Effector memory CD8-positive, alpha-beta T cell (primary cell): Measurements from ENCODE around the gene GRID2.

ENCODE experiments used
- ATAC-seq: fragments of 150-1000 bp; cut with Tn5 transposase; replicated peaks from 2 replicates; pipeline ENCODE4 v1.10.0; 2021; ENCODE audit warnings: mild to moderate bottlenecking, moderate library complexity
- DNase-seq, 3 experiments: peaks; one replicate each; pipeline ENCODE4 v3.0.0; 2021
- H3K27ac Mint-ChIP-seq, 2 donors: one replicate each; pipeline ENCODE4 v1.8.0; 2022; ENCODE audit warnings: mild to moderate bottlenecking in 2 of 2, mixed read lengths in 2 of 2, moderate library complexity in 2 of 2
- H3K27me3 Mint-ChIP-seq, 2 donors: one replicate each; pipeline ENCODE4 v1.8.0; 2022; ENCODE audit warnings: mixed read lengths in 2 of 2
- H3K36me3 Mint-ChIP-seq: one replicate; pipeline ENCODE4 v1.8.0; 2022; ENCODE audit warnings: mild to moderate bottlenecking, moderate library complexity, mixed read lengths; ENCODE audit not compliant: insufficient read depth
- H3K4me1 Mint-ChIP-seq, 2 donors: one replicate each; pipeline ENCODE4 v1.8.0; 2022; ENCODE audit warnings: low read depth in 2 of 2, mixed read lengths in 2 of 2
- H3K4me3 Mint-ChIP-seq, 2 donors: one replicate each; pipeline ENCODE4 v1.8.0; 2022; ENCODE audit warnings: mild to moderate bottlenecking in 2 of 2, mixed read lengths in 2 of 2, moderate library complexity in 2 of 2
- H3K9me3 Mint-ChIP-seq, 2 donors: one replicate each; pipeline ENCODE4 v1.8.0; 2022; ENCODE audit warnings: mixed read lengths in 2 of 2

The GRID2 gene

GRCh38 chr4:92528541-92528940 lies 224.8 kb downstream of the GRID2 start:
- H3K27me3 Mint-ChIP-seq = no peaks in the 10 kb centered on the region
- H3K4me3 Mint-ChIP-seq = no peak overlapping the region
- DNase-seq (no peak), ATAC-seq (no peak)
- H3K4me1 Mint-ChIP-seq = no peaks in the 10 kb centered on the region
- H3K27ac Mint-ChIP-seq = no peak overlapping the region
- H3K36me3 Mint-ChIP-seq = no peaks in the 10 kb centered on the region
- peaks cover 9 to 18% of the 10 kb centered on the region in 2 donors for H3K9me3 Mint-ChIP-seq

DNA sequence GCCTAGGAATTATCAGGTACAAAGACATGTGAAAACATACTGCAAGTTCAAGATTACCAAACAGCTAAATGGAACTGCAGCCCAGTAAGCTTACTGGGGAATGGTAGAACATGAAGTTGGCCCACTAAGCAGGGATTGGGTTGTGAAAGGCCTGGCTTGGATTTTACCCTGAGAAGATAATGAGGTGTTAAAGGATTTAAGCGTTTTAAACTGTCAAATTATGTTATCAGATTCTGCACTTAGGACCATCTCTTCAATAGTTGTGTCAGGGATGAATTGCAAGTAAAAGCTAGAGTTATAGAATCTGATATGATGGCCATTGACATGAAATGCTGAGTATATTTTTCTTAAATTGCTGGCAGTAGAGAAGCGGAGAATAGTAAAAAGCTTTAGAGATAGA lies 225.7 kb downstream of the GRID2 start:
- H3K36me3 Mint-ChIP-seq = no peaks in the 10 kb centered on the region
- peaks cover 9 to 18% of the 10 kb centered on the region in 2 donors for H3K9me3 Mint-ChIP-seq
- H3K4me1 Mint-ChIP-seq = no peaks in the 10 kb centered on the region
- no peak for ATAC-seq
- no peak overlapping the region for H3K27ac Mint-ChIP-seq
- H3K27me3 Mint-ChIP-seq = no peaks in the 10 kb centered on the region
- no peak for DNase-seq
- H3K4me3 Mint-ChIP-seq = no peak overlapping the region

GRCh38 chr4:92535599-92535998 lies 231.8 kb downstream of the GRID2 start:
- no peak overlapping the region for H3K4me3 Mint-ChIP-seq
- no peak for ATAC-seq
- H3K27ac Mint-ChIP-seq = no peak overlapping the region
- peaks cover 5 to 7% of the 10 kb centered on the region in 2 donors for H3K9me3 Mint-ChIP-seq
- H3K4me1 Mint-ChIP-seq = no peaks in the 10 kb centered on the region
- no peak for DNase-seq
- no peaks in the 10 kb centered on the region for H3K27me3 Mint-ChIP-seq
- H3K36me3 Mint-ChIP-seq = no peaks in the 10 kb centered on the region

DNA sequence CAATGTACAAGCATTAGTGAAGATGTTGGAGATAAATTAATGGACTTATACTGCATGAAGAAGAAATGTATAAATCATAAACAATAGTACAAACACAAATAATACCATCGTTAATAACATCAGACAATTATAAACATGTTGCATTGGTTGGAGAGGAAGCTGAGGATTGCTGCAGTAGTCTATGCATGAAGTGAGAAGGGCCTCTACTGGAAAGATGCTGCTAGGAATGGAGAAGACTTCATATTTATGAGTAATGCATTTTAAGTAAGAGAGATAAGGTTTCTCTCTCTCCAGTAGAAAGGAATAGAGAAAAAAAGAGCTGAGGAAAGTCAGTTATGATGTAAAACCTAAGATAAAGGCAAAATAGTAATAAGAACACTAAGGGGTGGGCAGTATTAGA lies 247.8 kb downstream of the GRID2 start:
- Mint-ChIP-seq H3K36me3 (no peaks in the 10 kb centered on the region), H3K27ac (no peak overlapping the region), H3K4me1 (no peaks in the 10 kb centered on the region), H3K27me3 (no peaks in the 10 kb centered on the region), H3K9me3 (peaks cover 6 to 18% of the 10 kb centered on the region in 2 donors), H3K4me3 (no peak overlapping the region)
- ATAC-seq = no peak
- no peak for DNase-seq

GRCh38 chr4:92566269-92566668 lies 262.5 kb downstream of the GRID2 start:
- H3K4me1 Mint-ChIP-seq = no peaks in the 10 kb centered on the region
- H3K27ac Mint-ChIP-seq = no peak overlapping the region
- DNase-seq = no peak
- no peak overlapping the region for H3K4me3 Mint-ChIP-seq
- no peaks in the 10 kb centered on the region for H3K36me3 Mint-ChIP-seq
- H3K9me3 Mint-ChIP-seq = peaks cover 11 to 26% of the 10 kb centered on the region in 2 donors
- H3K27me3 Mint-ChIP-seq = no peaks in the 10 kb centered on the region
- ATAC-seq = no peak

- Mint-ChIP-seq H3K4me1 (no peaks in the 10 kb centered on the region), H3K27ac (no peak overlapping the region), H3K4me3 (no peak overlapping the region), H3K27me3 (no peaks in the 10 kb centered on the region), H3K9me3 (peaks cover 8% of the 10 kb centered on the region in 2 donors), H3K36me3 (no peaks in the 10 kb centered on the region)
- no peak for DNase-seq
- no peak for ATAC-seq
Observed at GRCh38 chr4:92580816-92581215, 277.1 kb downstream of the GRID2 start.

- Mint-ChIP-seq H3K4me3 (no peak overlapping the region), H3K27ac (no peak overlapping the region), H3K9me3 (peaks cover 0 to 13% of the 10 kb centered on the region in 2 donors), H3K36me3 (no peaks in the 10 kb centered on the region), H3K4me1 (no peaks in the 10 kb centered on the region), H3K27me3 (no peaks in the 10 kb centered on the region)
- no peak for ATAC-seq
- DNase-seq = no peak
Observed at GRCh38 chr4:92599044-92599443, 295.3 kb downstream of the GRID2 start.

DNA sequence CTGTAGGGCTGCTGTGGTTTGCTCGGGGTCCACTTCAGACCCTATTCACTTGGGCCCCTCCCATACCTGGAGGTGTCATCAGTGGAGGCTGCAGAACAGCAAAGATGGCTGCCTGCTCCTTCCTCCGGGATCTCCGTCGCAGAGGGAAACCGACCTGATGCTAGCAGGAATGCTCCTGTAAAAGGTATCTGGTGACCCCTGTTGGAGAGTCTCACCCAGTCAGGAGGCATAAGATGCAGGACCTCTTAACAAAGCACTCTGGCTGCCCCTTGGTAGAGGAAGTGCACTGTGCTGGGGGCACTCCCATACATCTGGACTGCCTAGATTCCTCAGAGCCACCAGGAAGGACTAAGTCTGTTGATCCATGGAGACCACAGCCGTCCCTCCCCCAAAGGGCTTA lies 296.9 kb downstream of the GRID2 start:
- Mint-ChIP-seq H3K9me3 (peaks cover 0 to 15% of the 10 kb centered on the region in 2 donors), H3K27ac (no peak overlapping the region), H3K27me3 (no peaks in the 10 kb centered on the region), H3K4me3 (no peak overlapping the region), H3K4me1 (no peaks in the 10 kb centered on the region), H3K36me3 (no peaks in the 10 kb centered on the region)
- no peak for ATAC-seq
- DNase-seq = no peak

- ATAC-seq (no peak), DNase-seq (no peak)
- Mint-ChIP-seq H3K27ac (no peak overlapping the region), H3K4me1 (no peaks in the 10 kb centered on the region), H3K27me3 (no peaks in the 10 kb centered on the region), H3K36me3 (no peaks in the 10 kb centered on the region), H3K9me3 (peaks cover 7 to 19% of the 10 kb centered on the region in 2 donors), H3K4me3 (no peak overlapping the region)
Observed at GRCh38 chr4:92606227-92606626, 302.5 kb downstream of the GRID2 start.

DNA sequence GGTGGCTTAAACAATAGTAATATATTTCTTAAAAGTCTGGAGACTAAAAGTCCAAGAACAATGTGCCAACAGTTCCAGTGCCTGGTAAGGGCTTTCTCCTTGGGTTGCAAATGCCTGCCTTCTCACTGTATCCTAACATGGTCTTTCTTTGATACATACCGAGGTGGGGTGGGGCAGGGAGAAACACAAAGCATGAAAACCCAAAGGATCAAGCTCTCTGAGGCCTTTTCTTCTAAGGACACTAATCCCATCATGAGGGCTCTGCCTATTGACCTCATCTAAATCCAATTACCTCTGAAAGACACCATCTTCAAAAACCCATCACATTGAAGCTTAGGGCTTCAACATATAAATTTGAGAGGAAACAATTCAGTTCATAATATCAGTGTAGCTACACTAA lies 311.3 kb downstream of the GRID2 start:
- no peaks in the 10 kb centered on the region for H3K27me3 Mint-ChIP-seq
- H3K36me3 Mint-ChIP-seq = no peaks in the 10 kb centered on the region
- H3K4me1 Mint-ChIP-seq = no peaks in the 10 kb centered on the region
- H3K4me3 Mint-ChIP-seq = no peak overlapping the region
- DNase-seq (no peak), ATAC-seq (no peak)
- H3K27ac Mint-ChIP-seq = no peak overlapping the region
- peaks cover 13 to 15% of the 10 kb centered on the region in 2 donors for H3K9me3 Mint-ChIP-seq

DNA sequence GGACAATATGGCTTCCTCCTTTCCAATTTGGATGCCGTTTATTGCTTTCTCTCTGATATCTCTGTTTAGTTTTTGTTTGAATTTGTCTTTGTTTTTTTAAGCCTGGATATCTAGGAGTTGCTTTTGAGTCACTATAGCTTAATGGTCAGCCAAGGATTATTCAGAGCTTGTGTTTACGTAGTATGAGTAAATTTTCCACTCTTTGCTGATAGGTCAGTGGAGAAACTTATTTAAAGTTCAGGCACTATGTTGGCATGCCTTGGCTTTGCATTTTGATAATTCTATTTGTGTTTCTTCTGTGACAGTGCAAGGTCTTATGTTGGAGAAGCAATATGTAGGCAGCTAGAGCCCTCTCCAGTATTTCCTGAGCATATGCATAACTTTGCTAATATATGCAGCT lies 315.2 kb downstream of the GRID2 start:
- Mint-ChIP-seq H3K27me3 (no peaks in the 10 kb centered on the region), H3K4me1 (no peaks in the 10 kb centered on the region), H3K9me3 (peaks cover 11 to 23% of the 10 kb centered on the region in 2 donors), H3K27ac (no peak overlapping the region), H3K36me3 (no peaks in the 10 kb centered on the region), H3K4me3 (no peak overlapping the region)
- DNase-seq = no peak
- ATAC-seq = no peak

DNA sequence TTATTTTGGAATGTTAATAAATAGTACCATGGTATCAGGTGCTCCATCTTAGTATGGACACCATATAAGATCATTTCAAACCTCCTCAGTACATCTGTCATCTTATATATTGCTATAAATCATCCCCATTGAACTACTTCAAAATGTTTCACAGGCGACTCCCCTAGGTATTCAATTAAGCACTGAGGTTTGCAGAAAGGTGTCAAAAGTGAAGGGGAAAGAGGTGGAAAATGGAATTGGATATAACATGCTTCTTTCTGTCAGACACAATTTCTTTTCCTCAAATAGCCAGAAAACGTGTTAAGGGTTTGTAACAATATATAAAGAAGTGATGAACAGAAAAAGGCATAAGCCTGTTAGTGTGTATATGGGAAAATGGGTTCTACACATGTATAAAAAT lies 325.5 kb downstream of the GRID2 start:
- no peaks in the 10 kb centered on the region for H3K36me3 Mint-ChIP-seq
- no peaks in the 10 kb centered on the region for H3K4me1 Mint-ChIP-seq
- DNase-seq = no peak
- no peak for ATAC-seq
- no peak overlapping the region for H3K4me3 Mint-ChIP-seq
- H3K9me3 Mint-ChIP-seq = peaks cover 10 to 16% of the 10 kb centered on the region in 2 donors
- no peak overlapping the region for H3K27ac Mint-ChIP-seq
- H3K27me3 Mint-ChIP-seq = no peaks in the 10 kb centered on the region

- Mint-ChIP-seq H3K4me1 (no peaks in the 10 kb centered on the region), H3K4me3 (no peak overlapping the region), H3K9me3 (peaks cover 6 to 8% of the 10 kb centered on the region in 2 donors), H3K27me3 (no peaks in the 10 kb centered on the region), H3K27ac (no peak overlapping the region), H3K36me3 (no peaks in the 10 kb centered on the region)
- DNase-seq (no peak), ATAC-seq (no peak)
Observed at GRCh38 chr4:92634882-92635281, 331.1 kb downstream of the GRID2 start.

DNA sequence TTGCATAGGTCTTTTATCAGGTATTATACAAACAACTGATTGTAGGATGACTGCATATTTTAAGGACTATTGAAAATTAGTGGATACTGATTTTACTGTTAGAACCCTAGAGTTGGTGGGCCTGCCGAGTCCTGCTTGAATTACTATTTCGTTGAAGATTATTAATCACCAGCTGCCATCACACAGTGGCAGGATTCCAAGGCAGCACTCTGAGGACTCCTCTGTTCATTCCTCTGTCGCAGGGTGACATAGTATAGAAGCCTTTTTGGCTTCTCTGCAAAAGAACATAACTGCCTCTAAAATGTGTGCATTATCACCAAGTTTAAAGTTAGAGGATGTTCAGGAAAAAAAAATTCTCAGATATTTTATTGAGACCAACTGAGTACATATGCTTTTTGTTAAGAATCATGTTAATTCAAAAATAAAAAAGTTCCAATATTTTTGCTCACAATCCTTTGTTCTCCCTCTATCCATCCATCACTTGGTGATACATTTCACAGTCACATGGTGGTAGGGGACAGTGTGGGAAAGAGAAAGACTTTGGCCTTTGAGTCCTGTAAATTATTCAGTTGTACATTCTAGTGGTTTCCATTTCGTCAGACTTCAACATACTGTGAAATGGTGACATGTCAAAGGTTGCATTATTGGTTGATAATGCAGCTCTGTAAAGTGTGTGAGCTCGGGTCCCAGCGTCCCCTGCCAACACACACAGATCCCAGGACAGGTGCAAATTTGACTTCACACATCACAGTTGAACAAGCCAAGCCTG lies 332.5 kb downstream of the GRID2 start:
- ATAC-seq (no peak), DNase-seq (no peak)
- H3K9me3 Mint-ChIP-seq = peaks cover 0 to 3% of the 10 kb centered on the region in 2 donors
- H3K4me3 Mint-ChIP-seq = no peak overlapping the region
- no peaks in the 10 kb centered on the region for H3K4me1 Mint-ChIP-seq
- H3K36me3 Mint-ChIP-seq = no peaks in the 10 kb centered on the region
- no peaks in the 10 kb centered on the region for H3K27me3 Mint-ChIP-seq
- H3K27ac Mint-ChIP-seq = no peak overlapping the region
